GM11168 (cell line): ENCODE data around the gene AP2A1.

Experiments used
- in situ Hi-C: fragments of 300-500 bp; cut with MboI; formaldehyde crosslinking; loops from one replicate; pipeline ENCODE4 v1.12.0; 2022; ENCODE audit warnings: low sequenced_read_pairs; ENCODE audit not compliant: unreplicated experiment

The AP2A1 gene

GRCh38 chr19:49833599-49833998 is 66.8 kb downstream of the AP2A1 start:
- in situ Hi-C loops, result no loop called here

- in situ Hi-C loops, result no loop called here
Observed at GRCh38 chr19:49835562-49835961, 68.8 kb downstream of the AP2A1 start.

DNA sequence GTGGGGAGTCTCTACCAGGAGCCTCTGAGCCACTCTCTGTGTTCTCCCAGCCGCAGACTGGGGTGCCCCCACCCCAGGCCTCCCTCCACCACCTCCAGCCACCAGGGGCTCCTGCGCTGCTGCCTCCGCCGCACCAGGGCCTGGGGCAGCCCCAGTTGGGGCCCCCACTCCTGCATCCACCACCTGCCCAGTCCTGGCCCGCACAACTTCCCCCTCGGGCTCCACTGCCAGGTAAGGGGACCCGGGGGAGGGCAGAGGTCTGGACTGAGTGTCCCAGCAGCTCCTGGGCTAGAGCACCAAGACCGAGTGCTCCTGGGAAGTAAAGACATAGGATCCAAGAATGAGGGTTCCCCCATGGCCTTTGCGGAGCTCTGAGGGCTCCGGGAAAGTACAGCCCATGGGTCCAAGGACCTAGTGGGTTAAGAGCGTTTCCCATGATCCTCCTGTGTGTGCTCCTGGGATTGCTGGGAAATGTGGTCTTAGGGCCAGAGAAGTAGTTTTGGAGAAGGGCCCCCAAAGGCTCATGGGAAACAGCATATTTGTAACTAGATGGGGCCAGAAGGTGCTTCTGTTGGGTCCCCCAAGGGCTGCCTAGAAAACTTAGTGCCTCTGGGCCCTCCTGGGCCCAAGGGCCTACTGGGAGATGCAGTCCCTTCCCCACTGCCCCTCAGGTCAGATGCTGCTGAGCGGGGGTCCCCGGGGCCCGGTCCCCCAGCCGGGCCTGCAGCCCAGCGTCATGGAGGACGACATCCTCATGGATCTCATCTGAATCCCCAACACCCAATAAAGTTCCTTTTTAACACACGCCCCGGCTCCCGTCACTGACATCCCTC is 69.6 kb downstream of the AP2A1 start:
- in situ Hi-C loops, result no loop called here

GRCh38 chr19:49837009-49837310 is 70.2 kb downstream of the AP2A1 start:
- in situ Hi-C loops, result no loop called here

DNA sequence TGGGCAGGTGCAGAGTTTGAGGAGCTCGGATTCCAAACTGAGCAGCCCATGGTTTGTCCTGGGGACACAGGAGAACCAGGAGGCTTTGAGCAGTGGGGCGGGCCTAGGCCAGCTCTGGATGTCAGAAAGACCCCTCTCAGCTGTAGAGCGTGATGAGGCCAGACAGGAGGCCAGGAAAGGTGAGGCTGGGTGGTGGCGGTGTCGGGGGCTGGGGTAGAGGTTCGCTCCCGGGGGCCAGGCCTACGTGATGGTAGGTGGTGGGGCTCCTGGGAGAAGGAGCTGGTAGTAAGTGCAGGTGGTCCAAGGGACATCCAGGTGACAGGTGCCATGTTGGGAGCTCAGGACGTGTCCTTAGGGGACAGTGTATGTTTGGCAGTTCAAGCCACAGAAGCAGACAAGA is 70.6 kb downstream of the AP2A1 start:
- in situ Hi-C loops, result no loop called here

DNA sequence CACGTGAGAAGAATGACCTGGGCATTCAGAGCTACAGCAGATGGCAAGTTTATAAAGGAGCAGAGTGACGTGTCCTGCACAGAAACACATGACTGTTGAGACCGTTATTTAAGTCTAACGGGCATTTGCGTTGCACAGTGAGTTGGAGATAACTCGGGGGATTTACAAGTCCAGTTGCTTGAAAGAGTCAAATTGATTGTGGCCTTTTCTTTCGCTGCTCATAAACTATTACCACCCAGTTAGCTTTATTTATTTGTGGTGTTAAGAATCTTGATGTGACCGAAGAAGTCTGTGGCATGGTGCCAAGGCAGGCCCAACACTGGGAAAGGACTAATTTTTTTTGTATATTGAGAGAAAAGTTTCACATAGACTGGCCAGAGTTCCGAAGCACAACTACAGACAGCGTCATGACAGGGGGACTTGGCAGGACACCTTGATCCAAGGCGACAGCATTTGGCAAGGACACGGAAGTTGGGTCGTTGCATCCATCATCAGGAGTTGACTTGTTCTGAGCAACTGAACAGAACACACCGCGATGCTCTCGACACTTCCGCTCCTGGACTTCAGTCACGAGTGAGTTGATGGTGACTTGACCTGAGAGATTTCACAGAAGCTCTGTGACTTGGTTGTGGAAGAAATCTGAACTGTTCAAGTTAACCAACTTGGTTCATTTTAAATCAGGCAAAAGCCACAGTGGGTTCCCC is 72.2 kb downstream of the AP2A1 start:
- in situ Hi-C loops, result no loop called here

DNA sequence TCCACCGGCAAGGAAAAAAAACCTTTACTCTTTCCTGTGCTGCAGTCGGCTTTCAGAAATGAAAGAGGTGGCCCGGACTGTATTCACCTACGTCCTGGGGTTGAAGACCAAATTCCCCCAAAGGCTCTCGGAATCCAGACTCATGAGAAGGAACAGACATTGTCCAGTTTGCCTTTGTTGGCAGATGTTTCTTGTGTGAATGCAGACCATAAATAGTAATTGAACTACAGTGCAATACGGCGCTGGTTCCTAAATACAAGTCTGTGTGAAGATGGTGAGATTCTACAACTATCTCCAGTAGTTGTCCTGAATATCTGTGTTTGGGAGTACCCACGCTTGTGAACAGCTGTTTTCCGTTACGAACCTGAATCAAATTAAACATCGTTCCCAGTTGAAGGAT is 72.9 kb downstream of the AP2A1 start:
- in situ Hi-C loops, result no loop called here

DNA sequence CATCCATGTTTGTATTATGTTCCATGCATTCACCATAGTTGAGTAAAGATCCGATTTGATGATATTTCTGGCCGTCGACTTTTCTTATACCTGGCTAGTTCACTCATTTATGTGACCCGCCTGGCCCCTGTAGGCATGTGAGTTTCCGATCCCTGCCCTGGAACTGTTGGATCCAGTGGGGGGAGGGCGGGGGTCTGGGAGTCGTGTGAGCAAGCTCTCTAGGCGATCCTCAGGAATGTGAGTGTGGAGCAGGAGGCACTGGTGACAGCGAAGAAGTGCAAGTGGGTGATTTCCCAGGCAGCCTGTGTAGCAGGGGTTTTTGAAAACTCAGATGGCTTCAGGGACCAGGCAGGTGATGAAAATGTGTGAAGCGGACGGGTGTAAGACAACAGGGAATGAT is 73.5 kb downstream of the AP2A1 start:
- in situ Hi-C loops, result no loop called here

- in situ Hi-C loops, result no loop called here
Observed at GRCh38 chr19:49840736-49841249, 74.0 kb downstream of the AP2A1 start.

DNA sequence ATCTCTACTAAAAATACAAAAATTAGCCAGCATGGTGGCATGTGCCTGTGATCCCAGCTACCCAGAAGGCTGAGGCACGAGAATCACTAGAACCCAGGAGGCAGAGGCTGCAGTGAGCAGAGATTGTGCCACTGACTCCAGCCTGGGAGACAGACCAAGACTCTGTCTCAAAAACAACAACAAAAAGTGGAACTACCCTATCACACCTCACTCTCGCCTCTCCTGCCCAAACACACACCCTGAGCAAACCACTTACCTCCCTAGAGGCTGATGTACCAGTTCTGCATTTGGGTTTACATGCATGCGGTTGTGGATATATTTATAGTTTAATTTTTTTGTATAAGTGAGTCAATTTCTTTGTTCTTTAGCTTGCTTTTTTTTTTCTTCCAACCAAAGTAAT is 76.5 kb downstream of the AP2A1 start:
- in situ Hi-C loops, result no loop called here

GRCh38 chr19:49844138-49845095 is 77.6 kb downstream of the AP2A1 start:
- in situ Hi-C loops, result no loop called here

- in situ Hi-C loops, result no loop called here
Observed at GRCh38 chr19:49845414-49845813, 78.6 kb downstream of the AP2A1 start.

DNA sequence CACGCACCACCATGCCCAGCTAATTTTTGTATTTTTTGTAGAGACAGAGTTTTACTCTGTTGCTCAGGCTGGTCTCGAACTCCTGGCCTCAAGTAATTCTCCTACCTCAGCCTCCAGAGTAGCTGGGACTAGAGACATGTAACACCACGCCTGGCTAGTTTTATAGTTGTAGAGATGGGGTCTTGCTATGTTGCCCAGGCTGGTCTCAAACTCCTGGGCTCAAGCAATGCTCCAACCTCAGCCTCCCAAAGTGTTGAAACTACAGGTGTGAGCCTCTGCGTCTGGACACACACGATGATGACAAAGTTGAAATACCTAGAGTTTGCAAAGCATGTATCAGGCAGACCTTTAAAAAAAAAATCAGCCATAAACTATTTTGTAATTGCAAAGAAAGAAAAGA is 79.6 kb downstream of the AP2A1 start:
- in situ Hi-C loops, result no loop called here

GRCh38 chr19:49847731-49848696 is 81.2 kb downstream of the AP2A1 start:
- in situ Hi-C loops, result no loop called here

DNA sequence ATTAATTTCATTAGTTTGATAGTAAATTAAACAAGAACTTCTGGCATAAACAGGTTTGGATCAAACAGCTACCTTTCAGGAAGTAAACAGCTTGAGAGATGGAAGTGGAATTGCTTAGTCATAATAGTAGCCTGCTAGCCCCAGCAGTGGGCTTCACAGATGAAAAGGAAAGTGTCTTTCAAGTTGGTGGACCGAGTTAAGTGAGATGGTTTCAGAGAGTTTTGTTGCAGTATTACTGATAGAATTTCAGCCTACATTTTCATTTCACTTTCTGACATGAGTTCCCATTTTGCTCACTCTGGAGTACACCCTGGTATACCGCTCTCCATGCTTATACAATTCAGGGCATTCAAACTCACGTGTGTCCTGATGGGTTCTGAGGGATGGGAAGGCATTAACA is 82.1 kb downstream of the AP2A1 start:
- in situ Hi-C loops, result no loop called here

DNA sequence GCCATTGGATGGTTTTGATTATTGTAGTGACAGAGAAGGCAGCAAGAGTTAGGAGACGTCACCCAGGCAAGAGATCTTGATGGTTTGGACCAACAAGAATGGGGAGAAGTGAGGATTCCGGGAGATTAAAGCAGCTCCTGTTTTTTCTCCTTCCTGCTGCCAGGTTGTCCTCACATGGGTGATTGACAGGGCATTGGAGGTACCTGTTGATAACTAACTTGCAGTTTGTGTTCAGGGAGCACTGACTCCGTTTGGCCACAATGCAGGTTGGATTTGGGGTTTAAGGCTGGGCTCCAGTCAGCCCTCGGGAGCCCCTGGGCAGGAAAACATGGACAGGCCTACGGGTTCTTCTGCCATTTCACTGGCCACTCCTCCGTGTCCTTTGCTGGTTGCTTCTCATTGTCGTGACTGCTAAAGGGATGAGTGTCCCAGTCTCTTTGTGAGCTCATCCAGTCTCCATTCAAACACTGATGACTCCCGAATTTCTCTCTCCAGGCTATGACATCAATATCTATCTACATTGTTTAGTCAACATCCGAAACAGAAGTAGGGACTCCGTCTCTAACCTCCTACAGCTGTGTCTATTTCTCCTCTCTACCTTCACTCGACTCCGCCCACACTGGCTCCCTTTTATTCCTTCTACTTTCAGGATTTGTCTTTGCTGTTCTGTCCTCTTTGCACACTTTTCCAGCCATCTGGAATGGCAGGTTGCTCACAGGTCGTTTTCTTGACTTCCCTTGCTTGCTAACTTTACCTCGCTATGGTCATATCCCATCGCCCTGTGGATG is 82.8 kb downstream of the AP2A1 start:
- in situ Hi-C loops, result no loop called here

DNA sequence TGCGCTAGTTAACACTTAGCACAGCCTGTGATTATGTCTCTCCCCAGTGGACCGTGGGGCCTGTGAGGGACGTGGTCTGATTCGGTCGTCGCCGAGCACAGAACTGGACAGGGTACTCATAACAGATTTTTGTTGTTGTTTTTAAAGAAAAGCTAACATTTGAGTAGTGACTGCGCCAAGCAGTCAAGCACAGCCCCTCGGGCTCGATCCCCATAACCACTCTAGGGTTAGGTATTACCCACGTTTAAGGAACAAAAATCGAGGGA is 83.4 kb downstream of the AP2A1 start:
- in situ Hi-C loops, result no loop called here

GRCh38 chr19:49850487-49851342 is 83.9 kb downstream of the AP2A1 start, which contains the start of gene PTOV1:
TSS of gene PTOV1 (plus strand) at chr19:49851159.
- in situ Hi-C loops, result no loop called here
